B cell (primary cell): ENCODE measurements around the gene ABCB6.

ENCODE experiments used
- CTCF ChIP-seq: fragments of 200-600 bp; IDR thresholded peaks from one replicate; pipeline ENCODE4 v1.8.0; 2022; ENCODE audit warnings: antibody characterized with exemption, mild to moderate bottlenecking
- EZH2 ChIP-seq: IDR thresholded peaks from 2 replicates; pipeline ENCODE4 v1.6.1; 2012; ENCODE audit warnings: borderline replicate concordance, low read depth, mild to moderate bottlenecking, moderate library complexity, low read length; ENCODE audit not compliant: insufficient read depth, poor library complexity, severe bottlenecking

GRCh38 chr2:219184121-219184520, 34.6 kb downstream of the ABCB6 start:
- TF ChIP-seq CTCF, result no peak
- TF ChIP-seq EZH2, result no peak
